SK-N-SH treated with all-trans-retinoic acid at 6 μM for 48 hours (cell line): ENCODE results near the gene ZAP70.
"Not testable (repeated sequence)": the region's sequence is repeated elsewhere in the genome, so short reads cannot be mapped to it uniquely, and the experiment has no call there.

Experiments used
- ATAC-seq: fragments of 200-7000 bp; cut with Tn5 transposase; 3 replicates; pipeline ENCODE4 v1.9.1; 2020; ENCODE audit warnings: mild to moderate bottlenecking, moderate library complexity
- BACH2 ChIP-seq: fragments of 250-450 bp; sonication (Bioruptor Pico); IDR thresholded peaks from 2 replicates; pipeline ENCODE4 v1.9.0; 2021; ENCODE audit warnings: mild to moderate bottlenecking, borderline replicate concordance
- CSDC2 ChIP-seq: fragments of 250-450 bp; sonication (Bioruptor Pico); IDR thresholded peaks from 2 replicates; pipeline ENCODE4 v1.5.0; 2020; ENCODE audit warnings: mild to moderate bottlenecking, moderate library complexity
- CSRNP3 ChIP-seq: fragments of 250-450 bp; sonication (Bioruptor Pico); IDR thresholded peaks from 2 replicates; pipeline ENCODE4 v1.5.1; 2021; ENCODE audit warnings: mild to moderate bottlenecking, moderate library complexity
- ESRRG ChIP-seq: fragments of 250-450 bp; sonication (Bioruptor Pico); IDR thresholded peaks from 2 replicates; pipeline ENCODE4 v1.6.1; 2021; ENCODE audit warnings: mild to moderate bottlenecking
- ISL1 ChIP-seq: fragments of 250-450 bp; sonication (Bioruptor Pico); IDR thresholded peaks from 2 replicates; pipeline ENCODE4 v2.1.2; 2022; ENCODE audit warnings: mild to moderate bottlenecking, moderate library complexity
- OSR1 ChIP-seq: fragments of 250-450 bp; sonication (Bioruptor Pico); IDR thresholded peaks from 2 replicates; pipeline ENCODE4 v1.8.0; 2022; ENCODE audit warnings: moderate library complexity, mild to moderate bottlenecking, inconsistent platforms
- PATZ1 ChIP-seq: fragments of 250-450 bp; sonication (Bioruptor Pico); IDR thresholded peaks from 2 replicates; pipeline ENCODE4 v1.8.0; 2020; ENCODE audit warnings: mild to moderate bottlenecking, moderate library complexity, borderline replicate concordance
- POU6F1 ChIP-seq: fragments of 250-450 bp; sonication (Bioruptor Pico); IDR thresholded peaks from 2 replicates; pipeline ENCODE4 v1.8.0; 2021; ENCODE audit warnings: low read depth, mild to moderate bottlenecking, moderate library complexity, borderline replicate concordance
- PPARA ChIP-seq: fragments of 250-450 bp; sonication (Bioruptor Pico); IDR thresholded peaks from 2 replicates; pipeline ENCODE4 v1.5.0; 2020; ENCODE audit warnings: mild to moderate bottlenecking, borderline replicate concordance
- RARB ChIP-seq: fragments of 250-450 bp; sonication (Bioruptor Pico); IDR thresholded peaks from 2 replicates; pipeline ENCODE4 v1.8.0; 2021; ENCODE audit warnings: mild to moderate bottlenecking, moderate library complexity
- TSHZ2 ChIP-seq: fragments of 250-450 bp; sonication (Bioruptor Pico); IDR thresholded peaks from 2 replicates; pipeline ENCODE4 v1.5.0; 2020; ENCODE audit warnings: mild to moderate bottlenecking, moderate library complexity
- ZC3H10 ChIP-seq: fragments of 250-450 bp; sonication (Bioruptor Pico); IDR thresholded peaks from 2 replicates; pipeline ENCODE4 v1.5.1; 2021; ENCODE audit warnings: mild to moderate bottlenecking, moderate library complexity
- ZFP3 ChIP-seq: fragments of 250-450 bp; sonication (Bioruptor Pico); IDR thresholded peaks from 2 replicates; pipeline ENCODE4 v1.5.0; 2020; ENCODE audit warnings: mild to moderate bottlenecking, moderate library complexity
- ZFP30 ChIP-seq: fragments of 450-650 bp; formaldehyde crosslinking; IDR thresholded peaks from 2 replicates; pipeline ENCODE4 v1.5.0; 2022; ENCODE audit warnings: mild to moderate bottlenecking, moderate library complexity
- ZNF565 ChIP-seq: fragments of 450-650 bp; formaldehyde crosslinking; conservative IDR thresholded peaks from 2 replicates; pipeline ENCODE4 v1.5.0; 2020; ENCODE audit warnings: low read depth, mild to moderate bottlenecking, moderate library complexity
- ZNF70 ChIP-seq: fragments of 450-650 bp; formaldehyde crosslinking; IDR thresholded peaks from 2 replicates; pipeline ENCODE4 v1.5.0; 2020; ENCODE audit warnings: mild to moderate bottlenecking, moderate library complexity
- ZNF8 ChIP-seq: fragments of 450-650 bp; formaldehyde crosslinking; IDR thresholded peaks from 2 replicates; pipeline ENCODE4 v1.5.0; 2020; ENCODE audit warnings: mild to moderate bottlenecking, moderate library complexity

Gene ZAP70

DNA sequence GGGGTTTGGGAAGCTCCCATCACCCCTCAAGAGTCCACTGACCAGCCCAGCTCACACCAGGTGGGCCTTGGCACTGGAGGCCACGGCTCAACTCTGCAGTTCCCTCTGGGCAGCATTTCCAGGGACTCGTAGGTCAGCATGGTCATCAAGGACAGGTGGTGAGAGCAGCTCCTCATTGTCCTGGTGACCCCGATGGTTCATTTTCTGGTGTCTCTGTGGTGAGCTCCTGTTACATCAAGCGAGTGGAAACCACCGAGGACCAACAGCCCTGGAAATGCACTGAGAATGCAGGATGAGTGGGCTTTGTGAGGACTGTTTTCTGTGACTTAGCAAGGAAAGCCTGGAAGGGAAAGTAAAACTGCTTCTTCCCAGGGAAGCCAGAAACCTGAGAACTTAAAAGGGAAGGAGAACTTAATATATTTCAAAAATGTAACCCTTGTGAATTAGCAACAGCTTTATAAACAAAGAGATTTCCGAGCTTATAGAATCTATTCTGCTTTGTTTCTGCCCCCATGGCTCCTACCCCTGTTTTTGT is 40.7 kb upstream of the ZAP70 start:
- ATAC-seq = not testable (repeated sequence)

GRCh38 chr2:97673182-97673914 is 40.0 kb upstream of the ZAP70 start:
- TF ChIP-seq ESRRG (CRISPR knock-in tag) (no peak), ISL1 (CRISPR knock-in tag) (no peak), POU6F1 (CRISPR knock-in tag) (no peak)
- ATAC-seq = no peak

DNA sequence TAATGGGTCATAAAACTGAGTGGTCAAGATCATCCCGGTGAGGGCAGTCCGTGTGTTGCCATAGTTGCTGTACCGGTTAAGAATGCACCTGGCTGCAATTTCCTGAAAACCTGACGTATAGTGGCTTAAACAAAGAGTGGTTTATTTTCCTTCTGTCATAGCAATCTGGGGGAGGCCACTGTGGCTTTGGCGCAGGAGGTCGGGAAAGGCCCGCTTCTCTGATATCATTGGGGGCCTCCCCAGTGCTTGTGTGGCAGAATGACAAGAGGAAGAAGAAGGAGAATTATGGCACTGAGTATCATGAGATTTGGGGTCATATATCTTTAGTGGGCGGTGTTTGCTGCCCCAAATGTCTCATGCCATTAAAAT is 39.5 kb upstream of the ZAP70 start:
- ATAC-seq = no peak
- no peak for TF ChIP-seq ESRRG (CRISPR knock-in tag)
- TF ChIP-seq ZFP3 = no peak
- no peak for TF ChIP-seq ZNF8 (CRISPR knock-in tag)
- no peak for TF ChIP-seq PATZ1 (CRISPR knock-in tag)
- TF ChIP-seq OSR1 (CRISPR knock-in tag) = no peak
- no peak for TF ChIP-seq PPARA (CRISPR knock-in tag)
- no peak for TF ChIP-seq RARB (CRISPR knock-in tag)
- TF ChIP-seq ZNF565 (CRISPR knock-in tag) = no peak
- no peak for TF ChIP-seq POU6F1 (CRISPR knock-in tag)
- TF ChIP-seq CSRNP3 (CRISPR knock-in tag) = no peak
- no peak for TF ChIP-seq ZC3H10 (CRISPR knock-in tag)
- no peak for TF ChIP-seq TSHZ2 (CRISPR knock-in tag)

- ATAC-seq = no peak
- no peak for TF ChIP-seq POU6F1 (CRISPR knock-in tag)
- no peak for TF ChIP-seq TSHZ2 (CRISPR knock-in tag)
- no peak for TF ChIP-seq CSDC2 (CRISPR knock-in tag)
- TF ChIP-seq ZFP30 (CRISPR knock-in tag) = no peak
- TF ChIP-seq ZNF70 (CRISPR knock-in tag) = no peak
- no peak for TF ChIP-seq BACH2 (CRISPR knock-in tag)
- no peak for TF ChIP-seq PATZ1 (CRISPR knock-in tag)
- TF ChIP-seq ISL1 (CRISPR knock-in tag) = no peak
Measured at GRCh38 chr2:97675430-97676113, 37.8 kb upstream of the ZAP70 start.
